ENCODE measurements around the gene C17orf78. TPM values are rescaled to one million over a fixed set of nuclear protein-coding genes. Genes with fewer than 3 reads are reported as not detected.
"Not testable (repeated sequence)": the region's sequence is repeated elsewhere in the genome, so short reads cannot be mapped to it uniquely, and the experiment has no call there.

The C17orf78 gene
- total RNA-seq, 6 experiments from 2014 or later = not detected

DNA sequence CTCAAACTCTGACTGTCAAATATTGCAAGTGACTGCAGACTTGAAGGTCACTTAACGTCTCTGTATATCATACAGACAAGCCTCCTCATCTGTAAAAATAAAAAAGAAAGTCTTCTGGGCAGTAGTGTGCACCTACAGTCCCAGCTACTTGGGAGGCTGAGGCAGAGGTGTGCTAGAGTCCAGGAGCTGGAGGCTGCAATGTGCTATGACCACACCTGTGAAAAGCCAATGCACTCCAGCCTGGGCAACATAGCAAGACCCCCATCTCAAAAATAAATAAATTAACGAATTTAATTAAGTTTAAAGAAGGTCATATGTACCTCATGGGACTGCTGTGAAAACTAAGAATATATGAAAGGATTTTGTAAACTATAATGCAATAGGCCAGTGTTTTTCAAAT, 35.0 kb upstream of the C17orf78 start:
- no peak for TF ChIP-seq POLR2A (IDR thresholded peaks at IDR 0.05)
- TF ChIP-seq CTCF (IDR thresholded peaks at IDR 0.05) = no peak
- intact Hi-C loops (cut with DNase I) = no loop called here
- WGBS (ENCODE audit: insufficient coverage, low coverage, low lambda C conversion rate, missing lambda C conversion rate) = 69% methylated on average over 2 of the region's 2 CpGs
- Histone ChIP-seq H3K36me3 (no peaks in the 10 kb centered on the region), H3K27ac (no peak overlapping the region), H3K4me1 (no peaks in the 10 kb centered on the region), H3K4me3 (no peak overlapping the region), H3K27me3 (no peaks in the 10 kb centered on the region), H3K9me3 (no peaks in the 10 kb centered on the region)
- no peak for DNase-seq
- ATAC-seq = no peak

DNA sequence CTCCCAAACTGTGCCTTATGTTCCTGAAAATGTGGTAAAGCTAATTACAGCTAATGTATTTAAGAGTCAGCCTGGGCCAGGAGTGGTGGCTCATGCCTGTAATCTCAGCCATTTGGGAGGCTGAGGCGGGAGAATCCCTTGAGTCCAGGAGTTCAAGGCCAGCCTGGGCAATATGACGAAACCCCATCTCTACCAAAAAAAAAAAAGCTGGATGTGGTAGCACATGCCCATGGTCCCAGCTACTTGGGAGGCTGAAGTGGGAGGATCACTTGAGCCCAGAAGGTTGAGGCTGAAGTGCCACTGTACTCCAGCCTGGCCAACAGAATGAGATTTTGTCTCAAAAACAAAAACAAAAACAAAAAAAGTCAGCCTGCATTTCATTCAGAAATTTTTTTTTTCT, 33.2 kb upstream of the C17orf78 start:
- H3K4me1 ChIP-seq = no peaks in the 10 kb centered on the region
- ATAC-seq (no peak), DNase-seq (no peak)
- TF ChIP-seq CTCF (IDR thresholded peaks at IDR 0.05) = no peak
- no peak for TF ChIP-seq POLR2A (IDR thresholded peaks at IDR 0.05)
- WGBS (ENCODE audit: insufficient coverage, low coverage, low lambda C conversion rate, missing lambda C conversion rate) = 52% methylated on average over 2 of the region's 2 CpGs
- H3K27me3 ChIP-seq = no peaks in the 10 kb centered on the region
- no peaks in the 10 kb centered on the region for H3K9me3 ChIP-seq
- intact Hi-C loops (cut with DNase I) = no loop called here
- peaks cover 0 to 4% (median 0%) of the 10 kb centered on the region in 4 donors for H3K36me3 ChIP-seq
- H3K4me3 ChIP-seq = no peak overlapping the region
- no peak overlapping the region for H3K27ac ChIP-seq

GRCh38 chr17:37344519-37344918, 31.3 kb upstream of the C17orf78 start:
- Histone ChIP-seq H3K36me3 (peaks cover 0 to 4% (median 0%) of the 10 kb centered on the region in 4 donors), H3K4me3 (no peak overlapping the region), H3K4me1 (no peaks in the 10 kb centered on the region), H3K27ac (no peak overlapping the region), H3K9me3 (no peaks in the 10 kb centered on the region), H3K27me3 (no peaks in the 10 kb centered on the region)
- WGBS (ENCODE audit: insufficient coverage, low coverage, low lambda C conversion rate, missing lambda C conversion rate) = 97% methylated on average over 4 of the region's 4 CpGs
- ATAC-seq (no peak), DNase-seq (no peak)
- intact Hi-C loops (cut with DNase I) = no loop called here
- TF ChIP-seq CTCF (IDR thresholded peaks at IDR 0.05) (no peak), POLR2A (IDR thresholded peaks at IDR 0.05) (no peak)

- intact Hi-C loops (cut with DNase I) = not testable (repeated sequence)
These were observed 28.9 kb upstream of the C17orf78 start for GRCh38 chr17:37346863-37347402.

DNA sequence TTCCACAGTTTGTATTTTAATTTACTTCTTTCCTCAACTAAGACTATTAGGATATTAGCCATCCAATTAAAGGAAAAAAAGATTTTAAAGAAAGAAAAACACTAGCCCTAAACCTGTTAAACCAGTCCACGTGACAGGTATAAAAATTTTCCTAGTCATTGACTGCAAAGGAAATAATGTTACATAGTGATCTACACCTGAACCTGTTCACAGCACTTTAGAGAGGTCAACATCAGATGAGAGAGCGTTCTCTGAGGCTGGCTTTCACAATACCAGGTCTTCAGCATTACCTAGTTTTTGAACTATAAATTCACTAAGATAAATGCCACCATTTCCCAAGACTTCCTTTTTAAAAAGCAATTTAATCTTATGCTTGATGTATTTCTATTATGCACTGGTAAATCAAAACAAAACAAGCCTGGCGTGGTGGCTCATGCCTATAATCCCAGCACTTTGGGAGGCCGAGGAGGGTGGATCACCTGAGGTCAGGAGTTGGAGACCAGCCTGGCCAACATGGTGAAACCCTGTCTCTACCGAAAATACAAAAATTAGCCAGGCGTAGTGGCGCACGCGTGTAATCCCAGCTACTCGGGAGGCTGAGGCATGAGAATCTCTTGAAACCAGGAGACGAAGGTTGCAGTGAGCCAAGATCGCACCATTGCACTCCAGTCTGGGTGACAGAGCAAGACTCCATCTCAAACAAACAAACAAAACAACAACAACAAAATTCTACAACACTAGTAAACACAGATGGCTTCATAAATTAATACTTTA, 18.8 kb upstream of the C17orf78 start:
- intact Hi-C loops (cut with DNase I) = not testable (repeated sequence)

More at GRCh38 chr17:37346863-37347402, 28.9 kb upstream of the C17orf78 start:
- not testable (repeated sequence) for H3K36me3 ChIP-seq, H3K27me3 ChIP-seq, H3K4me1 ChIP-seq, H3K4me3 ChIP-seq, DNase-seq, H3K9me3 ChIP-seq, H3K27ac ChIP-seq, ATAC-seq
- WGBS (ENCODE audit: insufficient coverage, low coverage, low lambda C conversion rate, missing lambda C conversion rate) = 91% methylated on average over 4 of the region's 8 CpGs

More for the DNA sequence above, 18.8 kb upstream of the C17orf78 start:
- not testable (repeated sequence) for H3K36me3 ChIP-seq, H3K9me3 ChIP-seq, ATAC-seq, DNase-seq, H3K27me3 ChIP-seq
- Histone ChIP-seq H3K4me3 (peak overlapping the region in 2 of 3 donors; percentile 57 to 98), H3K27ac (peak overlapping the region in 1 of 3 donors; percentile 82), H3K4me1 (peaks cover 0 to 32% (median 9%) of the 10 kb centered on the region in 4 donors)
- WGBS (ENCODE audit: insufficient coverage, low coverage, low lambda C conversion rate, missing lambda C conversion rate) = 52% methylated on average over 12 of the region's 12 CpGs

Data from right lobe of liver (tissue), 6 donors.